DOHH2 (cell line): Measurements from ENCODE around the gene PCYT1B.

ENCODE experiments used
- H3F3A ChIP-seq: fragments of 200-600 bp; sonication (generic), shearing (Covaris generic); 2 replicates; pipeline ENCODE4 v1.6.0; 2016; ENCODE audit warnings: antibody characterized with exemption, mild to moderate bottlenecking; ENCODE audit not compliant: control insufficient read depth, insufficient read depth
- H3K27ac ChIP-seq: fragments of 200-600 bp; sonication (generic); 2 replicates; pipeline ENCODE4 v1.5.1; 2014; ENCODE audit warnings: low read depth, mild to moderate bottlenecking, low read length, moderate library complexity
- H3K27me3 ChIP-seq: fragments of 200-600 bp; sonication (generic); 2 replicates; pipeline ENCODE4 v1.6.1; 2014; ENCODE audit warnings: mild to moderate bottlenecking, low read length, mixed read lengths; ENCODE audit not compliant: control insufficient read depth
- H3K36me3 ChIP-seq: fragments of 200-600 bp; sonication (generic); 2 replicates; pipeline ENCODE4 v1.6.1; 2014; ENCODE audit warnings: mild to moderate bottlenecking, low read length, moderate library complexity, mixed read lengths; ENCODE audit not compliant: control insufficient read depth
- H3K4me1 ChIP-seq: fragments of 200-600 bp; sonication (generic); 2 replicates; pipeline ENCODE4 v1.6.1; 2014; ENCODE audit warnings: mild to moderate bottlenecking, low read length, mixed read lengths; ENCODE audit not compliant: control insufficient read depth
- H3K4me2 ChIP-seq: fragments of 200-600 bp; sonication (generic); 2 replicates; pipeline ENCODE4 v1.6.0; 2014; ENCODE audit warnings: mild to moderate bottlenecking, low read length, moderate library complexity
- H3K4me3 ChIP-seq: fragments of 200-600 bp; sonication (generic); 2 replicates; pipeline ENCODE4 v1.5.1; 2014; ENCODE audit warnings: mild to moderate bottlenecking, low read length, mixed read lengths
- H3K79me2 ChIP-seq: fragments of 200-600 bp; sonication (generic); 2 replicates; pipeline ENCODE4 v1.6.1; 2014; ENCODE audit warnings: mild to moderate bottlenecking, low read length, mixed read lengths; ENCODE audit not compliant: control insufficient read depth
- H3K9me2 ChIP-seq: fragments of 200-600 bp; sonication (generic); replicated peaks from 2 replicates; pipeline ENCODE4 v1.6.1; 2014; ENCODE audit warnings: mild to moderate bottlenecking, low read length, mixed read lengths; ENCODE audit not compliant: control insufficient read depth
- H3K9me3 ChIP-seq: fragments of 200-600 bp; sonication (generic); 2 replicates; pipeline ENCODE4 v1.6.1; 2014; ENCODE audit warnings: antibody characterized with exemption, low read length, mixed read lengths; ENCODE audit not compliant: control insufficient read depth, insufficient read depth
- H4K20me1 ChIP-seq: fragments of 200-600 bp; sonication (generic); 2 replicates; pipeline ENCODE4 v1.6.0; 2014; ENCODE audit warnings: low read depth, mild to moderate bottlenecking, antibody characterized with exemption, low read length, moderate library complexity; ENCODE audit not compliant: control insufficient read depth, insufficient read depth
- EZH2phosphoT487 ChIP-seq: fragments of 200-600 bp; sonication (generic); IDR thresholded peaks from 2 replicates; pipeline ENCODE4 v1.6.1; 2017; ENCODE audit warnings: borderline replicate concordance, mild to moderate bottlenecking, antibody characterized with exemption, low read length, moderate library complexity, mixed read lengths
- TF ChIP-seq, protein P1 (sequence below): fragments of 200-600 bp; sonication (generic); IDR thresholded peaks from one replicate; pipeline ENCODE4 v1.5.1; 2014; ENCODE audit warnings: antibody characterized with exemption, mild to moderate bottlenecking, low read depth, low read length; ENCODE audit not compliant: poor library complexity, severe bottlenecking

Gene PCYT1B

DNA sequence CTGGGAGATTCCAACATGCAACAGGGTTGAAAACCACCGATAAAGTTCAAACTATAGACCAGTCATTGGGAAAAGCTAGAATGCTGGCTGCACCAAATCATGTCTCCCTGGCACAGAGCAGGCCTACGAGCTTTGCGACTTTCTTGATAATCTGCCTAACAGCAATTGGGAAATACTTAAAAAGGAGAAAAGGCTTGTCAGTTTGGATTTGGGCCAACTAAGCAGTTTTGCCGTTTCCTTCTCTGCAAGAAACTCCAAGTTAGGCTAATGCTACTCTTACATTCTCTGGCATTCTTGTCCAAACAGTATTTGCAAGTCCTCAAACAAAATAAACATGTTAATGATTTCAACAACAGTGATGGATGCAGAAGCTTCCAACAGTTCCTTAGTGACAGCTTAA is 94.1 kb downstream of the PCYT1B start:
- Histone ChIP-seq H3F3A (no peaks in the 10 kb centered on the region), H3K36me3 (no peaks in the 10 kb centered on the region), H4K20me1 (no peaks in the 10 kb centered on the region), H3K79me2 (no peaks in the 10 kb centered on the region), H3K9me3 (no peaks in the 10 kb centered on the region), H3K27me3 (no peaks in the 10 kb centered on the region), H3K27ac (no peak overlapping the region), H3K9me2 (no peaks in the 10 kb centered on the region), H3K4me2 (no peak overlapping the region), H3K4me1 (no peaks in the 10 kb centered on the region), H3K4me3 (no peak overlapping the region)
- no peak for TF ChIP-seq EZH2phosphoT487
- TF ChIP-seq, protein P1, sequence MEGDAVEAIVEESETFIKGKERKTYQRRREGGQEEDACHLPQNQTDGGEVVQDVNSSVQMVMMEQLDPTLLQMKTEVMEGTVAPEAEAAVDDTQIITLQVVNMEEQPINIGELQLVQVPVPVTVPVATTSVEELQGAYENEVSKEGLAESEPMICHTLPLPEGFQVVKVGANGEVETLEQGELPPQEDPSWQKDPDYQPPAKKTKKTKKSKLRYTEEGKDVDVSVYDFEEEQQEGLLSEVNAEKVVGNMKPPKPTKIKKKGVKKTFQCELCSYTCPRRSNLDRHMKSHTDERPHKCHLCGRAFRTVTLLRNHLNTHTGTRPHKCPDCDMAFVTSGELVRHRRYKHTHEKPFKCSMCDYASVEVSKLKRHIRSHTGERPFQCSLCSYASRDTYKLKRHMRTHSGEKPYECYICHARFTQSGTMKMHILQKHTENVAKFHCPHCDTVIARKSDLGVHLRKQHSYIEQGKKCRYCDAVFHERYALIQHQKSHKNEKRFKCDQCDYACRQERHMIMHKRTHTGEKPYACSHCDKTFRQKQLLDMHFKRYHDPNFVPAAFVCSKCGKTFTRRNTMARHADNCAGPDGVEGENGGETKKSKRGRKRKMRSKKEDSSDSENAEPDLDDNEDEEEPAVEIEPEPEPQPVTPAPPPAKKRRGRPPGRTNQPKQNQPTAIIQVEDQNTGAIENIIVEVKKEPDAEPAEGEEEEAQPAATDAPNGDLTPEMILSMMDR, result no peak

DNA sequence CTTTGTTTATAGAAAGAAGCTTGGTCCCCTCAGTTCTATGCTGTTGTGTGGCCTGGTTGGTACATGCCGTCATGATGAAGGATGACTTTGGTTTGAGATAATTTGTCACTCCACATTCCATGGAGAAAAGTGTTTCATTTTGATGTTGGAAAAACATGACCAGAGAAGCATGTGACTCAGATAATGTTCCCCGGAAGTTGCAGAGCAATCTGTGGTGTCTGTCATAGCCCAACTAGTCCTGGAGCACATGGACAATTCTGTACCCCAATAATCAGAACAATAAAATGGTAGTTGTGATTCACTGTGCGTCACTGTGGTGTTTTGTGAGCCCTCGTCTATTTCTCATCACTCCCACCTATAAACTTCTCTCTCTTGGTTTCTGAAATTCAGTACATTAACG is 97.0 kb downstream of the PCYT1B start:
- TF ChIP-seq, protein P1, result no peak
- TF ChIP-seq EZH2phosphoT487, result no peak
- Histone ChIP-seq H4K20me1 (no peaks in the 10 kb centered on the region), H3K9me3 (no peaks in the 10 kb centered on the region), H3K36me3 (no peaks in the 10 kb centered on the region), H3K79me2 (no peaks in the 10 kb centered on the region), H3K4me2 (no peak overlapping the region), H3K4me1 (no peaks in the 10 kb centered on the region), H3K9me2 (no peaks in the 10 kb centered on the region), H3F3A (no peaks in the 10 kb centered on the region), H3K27me3 (no peaks in the 10 kb centered on the region), H3K4me3 (no peak overlapping the region), H3K27ac (no peak overlapping the region)

DNA sequence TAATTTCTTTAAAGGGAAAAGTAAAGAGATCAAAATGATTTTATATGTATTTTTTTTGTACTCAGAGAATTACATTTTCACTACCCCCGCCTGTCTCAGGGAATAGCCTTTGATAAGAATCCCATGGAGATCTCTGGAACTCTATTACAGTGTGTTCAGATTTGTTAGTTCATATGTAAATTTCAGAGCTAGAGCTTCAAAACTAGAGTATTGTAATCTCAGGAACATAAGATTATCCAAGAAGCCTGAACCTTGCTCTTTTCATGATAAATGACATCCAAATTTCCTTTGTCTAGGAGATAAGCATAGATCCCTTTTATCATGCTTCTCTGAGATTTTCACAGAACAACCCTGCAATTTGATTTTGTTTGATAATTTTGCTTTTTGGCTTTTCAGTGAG is 99.2 kb downstream of the PCYT1B start:
- no peaks in the 10 kb centered on the region for H3K27me3 ChIP-seq

More for the DNA sequence above, 99.2 kb downstream of the PCYT1B start:
- Histone ChIP-seq H3K27ac (no peak overlapping the region), H3K9me3 (no peaks in the 10 kb centered on the region), H3K4me1 (no peaks in the 10 kb centered on the region), H3K9me2 (no peaks in the 10 kb centered on the region), H3F3A (no peaks in the 10 kb centered on the region), H3K4me3 (no peak overlapping the region), H4K20me1 (no peaks in the 10 kb centered on the region), H3K36me3 (no peaks in the 10 kb centered on the region), H3K4me2 (no peak overlapping the region), H3K79me2 (no peaks in the 10 kb centered on the region)
- TF ChIP-seq, protein P1, result no peak
- no peak for TF ChIP-seq EZH2phosphoT487
